ENCODE measurements around the gene WBP2NL.
A peak's percentile ranks its signal among the peaks of the same experiment; 100 is the strongest.

- TF ChIP-seq POLR2A (IDR thresholded peaks at IDR 0.05) (peak in 1 of 2 donors; percentile 90), CTCF (IDR thresholded peaks at IDR 0.05) (no peak)
These were observed 72.2 kb downstream of the WBP2NL start, which contains the start of gene NAGA for GRCh38 chr22:42070517-42071422.

Data from thyroid gland (tissue), 4 donors.